GM19468 (cell line): ENCODE results near the gene HIPK2.
"Not testable (repeated sequence)": the region's sequence is repeated elsewhere in the genome, so short reads cannot be mapped to it uniquely, and the experiment has no call there.

ENCODE experiments used
- ATAC-seq: cut with Tn5 transposase; IDR thresholded peaks from one replicate; pipeline ENCODE4 v1.9.1; 2021; ENCODE audit warnings: mild to moderate bottlenecking, moderate library complexity, moderate number of reproducible peaks; ENCODE audit not compliant: unreplicated experiment; ENCODE audit errors: extremely low read depth

Gene HIPK2

DNA sequence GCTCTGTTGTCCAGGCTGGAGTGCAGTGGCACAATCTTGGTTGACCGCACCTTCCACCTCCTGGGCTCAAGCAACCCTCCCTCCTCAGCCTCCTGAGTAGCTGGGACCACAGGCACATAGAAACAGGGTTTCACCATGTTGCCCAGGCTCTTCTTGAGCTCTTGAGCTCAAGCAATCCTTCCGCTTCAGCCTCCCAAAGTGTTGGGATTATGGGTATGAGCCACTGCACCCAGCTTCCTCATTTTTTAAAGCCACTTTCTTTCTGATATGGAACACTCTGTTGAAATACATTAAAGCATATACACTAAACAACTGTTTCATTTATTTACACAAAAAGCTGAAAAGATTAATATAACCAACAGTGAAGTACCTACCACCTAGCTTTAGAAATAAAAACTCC, 137.1 kb downstream of the HIPK2 start:
- ATAC-seq = no peak

DNA sequence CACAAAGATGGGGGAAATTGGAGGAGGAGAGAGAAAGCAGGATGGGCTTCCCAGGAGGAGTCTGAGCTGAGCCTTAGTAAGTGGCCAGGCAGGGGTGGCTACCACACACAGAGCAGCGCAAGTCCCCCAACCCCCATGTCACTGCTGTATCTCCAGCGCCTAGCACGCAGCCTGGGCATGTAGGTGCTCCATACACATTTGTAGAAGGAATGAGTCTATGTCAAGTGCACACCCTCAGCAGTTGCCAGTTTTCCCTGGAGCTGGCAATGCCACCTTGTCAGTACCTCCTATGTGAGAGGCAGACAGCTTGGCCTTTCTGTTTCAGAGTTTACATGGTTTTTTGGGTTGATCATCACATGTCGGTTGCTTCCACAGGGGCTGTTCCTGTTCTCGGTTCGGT, 138.2 kb downstream of the HIPK2 start:
- no peak for ATAC-seq

DNA sequence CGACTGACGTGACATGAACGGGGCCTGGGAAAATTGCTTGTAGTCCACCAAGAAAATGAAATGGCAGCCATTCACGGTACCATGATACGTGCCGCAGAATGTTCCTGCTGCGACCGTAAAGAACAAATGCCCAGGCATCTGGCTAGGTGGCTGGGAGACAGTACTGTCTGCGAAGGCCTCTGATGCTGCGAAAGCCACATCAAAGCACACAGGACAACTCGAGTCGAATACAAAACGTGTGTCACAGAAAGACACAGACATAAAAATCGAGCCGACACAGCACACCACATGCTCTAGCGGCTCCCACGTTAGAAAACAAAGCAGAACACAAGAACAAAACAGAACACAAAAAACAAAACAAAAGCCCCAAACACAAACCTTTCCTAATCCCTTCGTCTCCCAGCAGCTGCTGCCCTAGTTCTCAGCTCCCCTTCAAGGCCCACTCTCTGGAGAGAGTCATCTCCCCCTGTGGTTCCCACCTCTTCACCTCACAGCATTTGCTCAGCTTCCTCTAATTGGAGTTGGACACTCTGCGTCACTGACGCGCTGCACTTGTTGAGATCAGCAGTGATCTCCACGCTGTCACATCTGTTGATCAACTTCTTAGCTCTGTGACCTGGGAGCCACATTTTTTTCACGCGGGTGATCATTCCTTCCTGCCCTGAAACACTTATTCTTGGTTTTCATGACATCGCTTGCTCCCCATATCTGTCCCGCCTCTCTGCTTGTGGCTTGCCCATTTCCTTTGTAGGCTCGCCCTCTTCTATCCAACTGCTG, 142.1 kb downstream of the HIPK2 start:
- no peak for ATAC-seq

DNA sequence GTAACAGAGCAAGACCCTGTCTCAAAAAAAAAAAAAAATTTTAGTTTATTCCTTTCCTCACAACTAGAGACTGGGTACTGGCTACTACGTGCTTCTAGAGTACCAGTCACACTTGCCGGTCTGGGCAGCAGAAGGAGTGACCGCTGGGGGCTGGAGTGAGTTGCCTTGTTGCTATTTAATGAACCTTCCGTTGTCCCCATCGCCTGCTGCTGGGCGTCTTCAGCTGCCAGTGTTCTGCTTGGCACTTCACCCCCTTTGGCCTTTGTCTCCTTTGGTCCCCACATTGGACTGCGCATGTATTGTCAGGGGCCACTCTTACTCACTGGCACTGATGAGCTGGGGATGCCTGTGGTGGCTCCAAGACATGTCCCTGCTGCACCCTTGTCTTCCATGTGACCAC, 143.7 kb downstream of the HIPK2 start:
- no peak for ATAC-seq

DNA sequence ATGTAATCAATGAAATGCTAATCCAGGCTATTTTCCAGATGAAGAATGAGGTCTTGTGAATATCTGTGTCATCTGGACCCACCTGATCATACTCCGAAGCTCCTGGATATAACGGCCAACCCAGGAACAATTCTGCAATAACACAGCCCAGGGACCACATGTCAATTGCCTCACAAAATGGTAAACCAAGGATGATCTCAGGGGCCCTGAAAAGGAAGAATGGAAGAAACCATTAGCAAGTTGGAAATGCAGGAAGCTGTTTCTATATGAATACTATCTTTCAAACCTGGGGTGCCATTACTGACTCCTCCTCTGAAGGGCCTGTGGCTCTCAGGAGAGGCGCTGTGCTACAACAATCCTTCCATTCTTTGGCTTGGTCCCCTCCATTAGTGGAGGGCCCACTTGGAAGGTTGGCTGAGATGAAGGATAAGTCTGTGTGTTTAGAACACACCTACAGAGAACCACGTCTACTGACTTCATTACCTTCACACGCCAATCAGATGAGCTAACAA, 146.2 kb downstream of the HIPK2 start:
- no peak for ATAC-seq

DNA sequence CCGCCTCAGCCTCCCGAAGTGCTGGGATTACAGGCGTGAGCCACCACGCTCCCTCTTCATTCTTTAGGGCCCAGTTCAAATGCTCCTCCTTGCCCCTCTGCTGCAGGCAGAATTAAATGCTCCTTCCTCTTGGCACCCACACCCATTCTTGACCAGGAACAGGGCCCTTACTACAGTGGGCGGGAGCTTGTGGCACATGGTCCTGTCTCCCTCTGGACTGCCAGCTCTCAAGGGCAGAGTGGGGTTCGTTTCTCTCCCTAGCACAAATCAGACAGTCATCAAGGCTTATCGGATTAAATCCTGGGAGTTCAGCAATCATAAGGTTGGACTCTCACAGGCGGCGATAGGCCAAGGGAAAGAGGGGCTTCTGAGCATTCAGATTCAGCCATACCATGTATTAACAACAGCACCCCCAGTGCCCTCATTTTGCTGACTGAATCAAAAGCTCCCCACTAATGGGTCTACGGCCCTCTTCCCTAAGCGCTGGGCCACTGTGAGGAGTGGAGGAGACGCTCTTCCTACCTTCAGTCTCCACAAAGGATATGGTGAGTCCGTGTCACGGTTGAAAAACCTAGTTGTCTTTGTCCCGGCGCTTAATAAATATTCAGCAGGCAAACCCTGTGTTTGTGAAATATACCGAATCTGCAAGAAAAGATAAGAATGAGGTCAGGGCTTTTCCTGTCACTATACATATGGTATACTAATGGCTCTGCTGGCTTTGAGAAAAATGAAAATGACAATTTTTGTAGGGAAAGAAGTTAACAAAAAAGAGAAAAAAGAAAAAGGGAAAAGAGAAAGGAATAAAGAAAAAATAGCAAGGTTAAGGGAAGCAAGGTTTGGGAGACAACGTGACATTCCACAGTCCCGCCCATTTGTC, 146.9 kb downstream of the HIPK2 start:
- no peak for ATAC-seq

DNA sequence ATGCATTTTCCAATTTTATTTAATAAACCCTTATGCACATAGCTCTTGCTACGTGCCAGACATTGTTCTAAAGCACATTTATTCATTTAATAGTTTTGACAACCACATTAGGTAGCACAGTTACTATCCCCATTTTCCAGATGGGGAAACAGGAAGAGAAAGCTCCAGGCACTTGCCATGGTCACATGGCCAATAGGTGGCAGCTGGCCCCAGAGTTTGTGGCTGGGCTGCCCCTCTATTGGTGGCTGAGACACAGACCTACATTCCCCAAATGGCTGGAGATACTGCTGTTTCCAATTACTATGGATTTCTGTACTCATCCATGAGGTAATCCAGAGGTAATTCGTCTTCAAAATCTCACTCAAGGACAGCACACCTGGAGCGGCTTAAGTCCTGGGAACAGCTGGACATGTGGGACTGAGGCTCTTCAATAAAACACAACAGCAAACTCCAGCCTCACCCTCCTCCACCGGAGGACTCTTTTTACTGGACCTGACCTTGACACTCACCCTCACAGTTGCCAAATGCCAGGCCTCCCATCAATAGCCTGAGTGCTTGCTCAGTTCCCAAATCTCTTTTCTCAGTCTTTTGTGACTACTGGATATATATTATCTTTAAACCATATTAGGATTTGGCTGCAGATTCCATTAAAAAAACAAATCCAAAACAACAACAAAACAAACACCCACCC, 148.3 kb downstream of the HIPK2 start:
- ATAC-seq = no peak

DNA sequence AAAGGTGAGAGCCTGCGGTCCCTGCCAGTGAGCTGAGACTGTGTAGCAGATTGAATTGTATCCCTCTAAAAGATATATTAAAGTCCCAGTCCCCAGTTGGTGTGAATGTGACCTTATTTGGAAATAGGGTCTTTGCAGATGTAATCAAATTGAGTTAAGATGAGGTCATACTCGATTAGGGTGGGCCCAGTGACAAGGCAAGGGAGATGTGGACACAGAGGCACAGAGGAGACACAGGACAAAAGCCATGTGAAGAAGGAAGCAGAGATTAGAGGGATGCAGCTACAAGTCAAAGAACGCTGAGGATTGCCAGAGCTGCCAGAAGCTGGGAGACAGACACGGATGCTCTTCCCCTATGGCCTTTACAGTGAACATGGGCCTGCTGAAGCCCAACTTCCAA, 150.0 kb downstream of the HIPK2 start:
- no peak for ATAC-seq

DNA sequence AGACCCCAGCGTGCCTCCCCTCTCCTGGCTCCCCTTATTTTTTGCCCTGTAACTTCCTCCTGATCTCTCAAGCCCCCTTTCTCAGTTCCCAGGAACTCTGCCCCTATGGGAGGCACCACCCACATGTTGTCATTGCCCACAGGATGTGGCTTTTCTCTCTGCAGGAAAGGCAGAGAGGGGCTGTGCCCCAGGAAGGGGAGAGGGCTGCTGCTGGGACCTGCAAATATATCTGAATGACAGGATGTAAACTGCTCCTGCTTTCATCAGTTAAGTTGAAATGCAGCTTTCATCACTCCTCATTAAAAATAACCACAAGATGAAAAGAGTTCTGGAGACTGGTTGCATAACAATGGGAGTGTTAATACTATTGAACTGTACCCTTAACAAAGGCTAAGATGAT, 151.0 kb downstream of the HIPK2 start:
- ATAC-seq = no peak

DNA sequence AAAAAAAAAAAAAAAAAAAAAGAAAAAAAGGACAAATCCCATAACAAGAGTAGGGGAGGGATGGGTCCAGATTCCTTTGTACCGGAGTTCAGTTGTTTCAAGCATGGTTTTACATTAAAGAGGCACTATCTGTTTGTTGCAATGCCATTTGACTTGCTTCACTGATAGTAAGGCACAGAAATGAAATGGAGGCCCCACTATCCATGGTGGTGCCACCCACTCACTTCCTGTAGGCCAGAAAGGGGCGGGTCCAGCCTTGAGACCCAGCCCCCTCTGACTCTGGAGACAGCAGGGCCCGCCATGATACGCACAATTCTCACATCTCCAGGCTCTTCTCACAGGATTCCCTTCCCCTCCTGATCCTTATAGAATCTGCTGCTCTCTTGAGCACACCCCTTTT, 154.3 kb downstream of the HIPK2 start:
- ATAC-seq = no peak

DNA sequence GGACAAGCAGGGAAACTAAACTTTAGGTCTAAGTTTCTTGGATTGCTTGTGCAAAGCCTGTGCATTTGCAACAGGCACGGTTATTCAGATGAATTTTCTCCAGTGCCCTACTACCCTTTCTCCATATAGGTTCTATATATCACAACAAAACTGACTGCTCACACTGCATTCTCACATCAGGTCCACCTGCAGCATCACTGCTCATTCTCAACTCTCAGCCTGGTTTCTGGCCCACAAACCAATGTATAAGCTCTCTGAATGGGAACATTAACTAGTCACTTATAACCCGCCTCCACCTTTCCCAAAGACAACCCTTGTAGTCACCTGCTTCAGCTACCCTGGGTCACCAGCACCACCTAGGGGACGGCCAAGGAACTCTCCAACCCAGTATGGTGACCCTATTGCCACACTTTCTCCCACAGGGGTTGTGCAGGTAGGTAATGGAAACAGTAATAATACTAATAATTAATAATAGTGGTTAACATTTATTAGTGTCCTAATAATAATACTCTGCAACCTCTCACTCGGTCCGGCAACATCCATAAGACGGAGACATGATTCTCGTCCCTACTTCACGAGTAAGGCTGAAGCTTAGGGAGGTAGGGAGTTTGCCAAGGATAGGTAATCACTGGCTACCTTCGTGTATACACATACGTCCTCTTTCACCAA, 157.0 kb downstream of the HIPK2 start:
- ATAC-seq = no peak

DNA sequence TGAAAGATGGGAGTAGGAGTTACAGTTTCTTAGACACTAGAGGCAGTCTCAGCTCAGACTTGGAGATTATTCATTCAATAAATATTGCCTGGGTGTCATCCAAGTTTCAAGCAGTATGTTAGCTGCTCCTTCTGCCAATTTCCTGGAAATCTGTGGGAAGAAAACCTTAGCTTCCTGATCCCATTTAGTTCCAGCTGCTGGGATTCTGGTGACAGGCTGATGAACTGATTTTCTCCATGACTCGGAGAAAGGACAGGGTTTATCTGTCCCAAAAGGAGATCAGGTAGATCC, 158.5 kb downstream of the HIPK2 start:
- ATAC-seq = no peak

DNA sequence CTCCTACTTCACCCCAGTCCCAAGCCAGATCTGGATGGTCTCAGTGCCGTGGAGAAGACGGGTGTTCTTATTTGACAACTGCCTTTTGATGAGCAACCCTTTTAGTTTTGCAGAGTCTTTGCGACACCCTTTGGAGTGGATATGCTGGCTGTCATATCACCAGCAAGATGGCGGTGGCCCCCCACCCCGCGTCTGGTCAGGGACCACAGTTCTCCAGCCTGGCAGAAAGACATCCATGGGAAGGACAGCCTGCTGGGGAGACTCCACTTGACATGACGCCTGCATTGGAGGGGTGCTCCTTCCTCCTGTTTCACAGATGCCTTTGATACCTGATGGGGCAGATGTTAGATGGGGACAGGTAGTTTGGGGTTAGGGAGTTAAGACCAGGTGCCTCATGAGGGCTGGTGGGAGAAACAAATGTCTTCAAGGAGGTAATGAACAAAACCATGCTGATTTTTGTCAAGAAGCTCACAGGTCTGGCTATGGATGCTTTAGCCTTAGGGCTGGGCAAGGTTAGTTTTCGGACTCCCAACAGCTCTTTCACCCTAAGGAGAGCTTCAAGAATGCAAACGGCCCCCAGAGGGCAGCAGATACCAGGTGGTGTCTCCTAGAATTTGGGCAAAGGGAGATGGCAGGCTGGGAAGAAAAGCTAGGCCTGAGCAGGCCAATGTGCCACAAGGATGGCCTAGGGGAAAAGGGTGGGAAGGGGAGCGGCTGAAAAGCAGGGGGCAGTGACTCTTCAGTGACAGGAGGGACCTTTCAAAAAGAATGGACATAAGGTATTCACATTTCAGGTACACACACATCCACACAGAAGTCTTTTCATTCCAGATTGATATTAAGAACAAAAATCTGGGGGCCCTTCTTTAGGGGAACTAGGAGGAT, 159.1 kb downstream of the HIPK2 start:
- ATAC-seq = no peak

DNA sequence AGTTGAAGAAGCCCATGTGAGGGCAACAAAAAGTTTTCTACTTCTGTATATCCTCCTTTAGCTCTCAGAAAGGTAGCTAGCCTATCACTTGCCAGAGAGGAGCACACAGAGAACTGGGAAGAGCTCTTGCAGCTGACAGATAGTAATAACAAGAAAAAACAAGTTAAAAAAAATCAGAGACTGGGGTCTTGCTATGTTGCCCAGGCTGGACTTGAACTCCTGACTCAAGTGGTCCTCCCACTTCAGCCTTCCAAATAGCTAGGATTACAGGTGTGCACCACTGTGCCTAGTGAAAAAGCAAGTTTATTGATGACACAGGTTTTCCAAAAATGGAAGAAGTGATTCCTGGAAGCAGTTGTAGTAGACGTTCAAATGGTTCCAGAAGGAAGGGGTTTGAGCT, 160.7 kb downstream of the HIPK2 start:
- ATAC-seq = no peak

DNA sequence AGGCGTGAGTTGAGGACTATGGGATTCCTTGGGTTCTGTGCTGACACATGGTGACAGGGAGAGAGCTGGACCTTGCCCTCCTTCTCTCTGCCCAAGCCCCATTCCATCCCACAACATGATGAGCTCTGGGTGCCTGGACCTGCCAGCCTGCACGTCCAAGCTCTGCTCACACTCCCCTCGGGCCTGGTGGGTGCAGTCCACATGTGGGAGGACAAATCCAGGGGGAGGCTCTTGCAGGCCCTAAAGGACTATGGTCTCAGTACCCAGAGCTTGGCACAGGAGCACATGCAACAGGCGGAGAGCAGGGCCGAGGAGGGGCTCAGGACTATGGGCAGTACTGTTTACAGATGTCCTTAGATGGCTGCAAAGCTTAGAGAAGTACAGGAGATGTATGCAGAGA, 162.9 kb downstream of the HIPK2 start:
- ATAC-seq = no peak

DNA sequence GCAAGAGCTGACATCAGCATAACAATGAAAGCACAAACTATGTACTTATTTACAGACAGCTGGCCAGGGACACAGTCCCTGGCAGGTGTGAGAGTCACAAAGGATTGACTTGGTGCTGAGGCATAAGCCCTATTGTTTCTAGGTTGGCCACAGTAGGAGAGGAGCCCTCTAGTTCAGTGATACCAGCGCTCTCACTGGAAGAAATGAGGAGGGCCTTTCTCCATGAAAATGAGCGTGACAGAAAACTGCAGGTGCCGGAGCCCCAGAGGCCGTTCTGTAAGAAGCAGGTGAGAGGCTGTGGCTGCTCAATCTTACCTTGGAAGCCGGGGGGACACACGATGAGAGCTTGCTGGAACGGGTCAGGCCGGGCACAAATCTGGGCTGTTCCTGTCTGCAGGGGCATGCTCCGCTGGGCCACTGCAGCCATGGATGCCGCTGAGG, 163.8 kb downstream of the HIPK2 start:
- ATAC-seq = no peak

DNA sequence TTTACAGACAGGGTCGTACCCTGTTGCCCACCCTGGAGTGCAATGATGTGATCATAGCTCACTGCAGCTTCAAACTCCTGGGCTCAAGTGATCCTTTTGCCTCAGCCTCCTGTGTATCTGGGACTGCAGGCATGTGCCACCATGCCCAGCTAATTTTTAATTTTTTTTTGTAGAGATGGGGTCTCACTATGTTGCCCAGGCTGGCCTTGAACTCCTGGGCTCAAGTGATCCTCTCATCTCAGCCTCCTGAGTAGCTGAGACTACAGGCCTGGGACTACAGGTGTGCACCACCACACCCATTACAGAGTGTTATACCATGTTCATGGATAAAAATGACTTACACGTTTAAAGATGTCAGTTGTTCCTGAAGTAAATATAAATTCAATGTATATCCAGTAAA, 166.2 kb downstream of the HIPK2 start:
- ATAC-seq = not testable (repeated sequence)

DNA sequence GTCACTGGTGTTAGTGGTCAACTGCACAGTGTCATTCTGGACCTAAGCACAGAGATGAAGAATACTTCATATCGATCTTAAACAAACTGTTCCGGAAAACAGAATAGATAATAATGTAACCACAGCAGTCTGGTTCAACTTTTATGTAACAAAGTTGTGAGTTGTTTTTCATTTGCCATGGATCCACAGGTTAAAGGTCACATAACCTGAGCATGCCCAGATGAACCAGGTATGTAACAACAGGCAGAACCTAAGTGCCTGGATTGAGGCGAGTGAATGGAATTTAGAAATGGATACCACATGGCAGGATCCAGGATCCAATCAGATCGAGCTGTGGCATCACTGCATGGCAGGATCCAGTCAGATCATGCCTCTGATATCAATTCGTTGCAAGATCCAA, 167.2 kb downstream of the HIPK2 start:
- ATAC-seq = no peak

DNA sequence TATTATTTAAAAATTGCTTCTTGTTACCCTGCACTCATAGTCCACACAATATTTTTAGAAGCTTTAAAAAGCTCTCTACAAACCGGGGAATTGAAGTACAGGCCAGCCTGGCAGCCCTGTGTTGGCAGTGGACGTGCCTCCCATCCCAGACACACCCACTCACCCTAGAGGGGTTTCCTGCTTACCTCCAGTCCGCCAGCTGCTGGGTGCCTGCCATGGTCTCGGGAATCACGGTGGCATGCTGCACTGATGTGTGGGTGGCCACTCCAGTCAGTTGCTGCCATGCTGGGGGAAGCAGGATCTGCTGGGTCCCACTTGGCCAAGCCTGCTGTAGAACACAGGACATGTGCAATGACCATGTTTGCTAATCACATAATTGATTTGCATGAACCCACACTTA, 173.9 kb downstream of the HIPK2 start:
- no peak for ATAC-seq
